GM23338 (cell line): Measurements from ENCODE around the gene WSCD2. TPM values are rescaled to one million over a fixed set of nuclear protein-coding genes. Genes with fewer than 3 reads are reported as not detected.

Experiments used
- ATAC-seq: fragments of 200-7000 bp; cut with Tn5 transposase; 3 replicates; pipeline ENCODE4 v1.9.1; 2020
- DNase-seq: peaks from one replicate; pipeline ENCODE4 v3.0.0-alpha.2; 2015; ENCODE audit warnings: low spot score
- H2AFZ ChIP-seq: fragments of 200-600 bp; sonication (generic); 2 replicates; pipeline ENCODE4 v1.8.0; 2016; ENCODE audit warnings: antibody characterized with exemption, mild to moderate bottlenecking, moderate library complexity
- H3F3A ChIP-seq: fragments of 200-600 bp; sonication (generic); replicated peaks from 2 replicates; pipeline ENCODE4 v1.8.0; 2017; ENCODE audit warnings: antibody characterized with exemption, mixed run types, low read depth
- H3K27ac ChIP-seq: fragments of 200-600 bp; sonication (generic); 2 replicates; pipeline ENCODE4 v1.6.1; 2016; ENCODE audit warnings: low read depth
- H3K27me3 ChIP-seq: fragments of 200-600 bp; sonication (generic); 2 replicates; pipeline ENCODE4 v1.8.0; 2016; ENCODE audit warnings: mild to moderate bottlenecking, mixed run types, moderate library complexity; ENCODE audit not compliant: insufficient read depth
- H3K36me3 ChIP-seq: fragments of 200-600 bp; sonication (generic); 2 replicates; pipeline ENCODE4 v1.8.0; 2016; ENCODE audit warnings: mild to moderate bottlenecking; ENCODE audit not compliant: insufficient read depth
- H3K4me1 ChIP-seq: fragments of 200-600 bp; sonication (generic); 2 replicates; pipeline ENCODE4 v1.8.0; 2016; ENCODE audit warnings: mild to moderate bottlenecking, moderate library complexity; ENCODE audit not compliant: insufficient read depth
- H3K4me2 ChIP-seq: fragments of 200-600 bp; sonication (generic); 2 replicates; pipeline ENCODE4 v1.7.1; 2017; ENCODE audit warnings: mixed run types
- H3K4me3 ChIP-seq: fragments of 200-600 bp; sonication (generic); 2 replicates; pipeline ENCODE4 v1.6.1; 2016; ENCODE audit warnings: mixed run types
- H3K79me2 ChIP-seq: fragments of 200-600 bp; sonication (generic); replicated peaks from 2 replicates; pipeline ENCODE4 v1.8.0; 2017; ENCODE audit warnings: mild to moderate bottlenecking; ENCODE audit not compliant: insufficient read depth
- H3K9me2 ChIP-seq: fragments of 200-600 bp; sonication (generic); 2 replicates; pipeline ENCODE4 v1.8.0; 2017; ENCODE audit not compliant: insufficient read depth
- H4K20me1 ChIP-seq: fragments of 200-600 bp; sonication (generic); replicated peaks from 2 replicates; pipeline ENCODE4 v1.8.0; 2017; ENCODE audit warnings: mild to moderate bottlenecking; ENCODE audit not compliant: insufficient read depth
- H3K27ac Mint-ChIP-seq: 2 replicates; pipeline ENCODE4 v1.8.0; 2020; ENCODE audit warnings: inconsistent platforms, mild to moderate bottlenecking, moderate library complexity, mixed read lengths
- H3K27me3 Mint-ChIP-seq: 3 replicates; pipeline ENCODE4 v1.8.0; 2022; ENCODE audit warnings: low read depth, mild to moderate bottlenecking, moderate library complexity, mixed read lengths, inconsistent platforms; ENCODE audit not compliant: insufficient read depth, poor library complexity
- H3K36me3 Mint-ChIP-seq: 3 replicates; pipeline ENCODE4 v1.8.0; 2021; ENCODE audit warnings: low read depth, mild to moderate bottlenecking, inconsistent platforms, moderate library complexity, mixed read lengths
- H3K4me1 Mint-ChIP-seq: 3 replicates; pipeline ENCODE4 v1.8.0; 2020; ENCODE audit warnings: mild to moderate bottlenecking, inconsistent platforms, mixed read lengths
- H3K4me3 Mint-ChIP-seq: 3 replicates; pipeline ENCODE4 v1.8.0; 2021; ENCODE audit warnings: moderate library complexity, mild to moderate bottlenecking, inconsistent platforms, mixed read lengths
- H3K9me3 Mint-ChIP-seq: 3 replicates; pipeline ENCODE4 v1.8.0; 2020; ENCODE audit warnings: moderate library complexity, mild to moderate bottlenecking, inconsistent platforms, mixed read lengths
- CREB1 ChIP-seq: fragments of 250-450 bp; sonication (Bioruptor Pico); IDR thresholded peaks from 2 replicates; pipeline ENCODE4 v1.5.0; 2020; ENCODE audit warnings: low read depth, mild to moderate bottlenecking, moderate library complexity
- EZH2 ChIP-seq: fragments of 200-600 bp; sonication (generic); IDR thresholded peaks from one replicate; pipeline ENCODE4 v1.8.0; 2017; ENCODE audit warnings: antibody characterized with exemption, mild to moderate bottlenecking, low read depth; ENCODE audit not compliant: unreplicated experiment
- EZH2phosphoT487 ChIP-seq: fragments of 200-600 bp; sonication (generic); IDR thresholded peaks from one replicate; pipeline ENCODE4 v1.8.1; 2018; ENCODE audit warnings: antibody characterized with exemption; ENCODE audit not compliant: unreplicated experiment
- JUNB ChIP-seq: IDR thresholded peaks from one replicate; pipeline ENCODE4 v1.6.1; 2016; ENCODE audit warnings: antibody characterized with exemption; ENCODE audit not compliant: unreplicated experiment
- NANOG ChIP-seq: IDR thresholded peaks from 2 replicates; pipeline ENCODE4 v1.6.1; 2016; ENCODE audit warnings: antibody characterized with exemption, borderline replicate concordance
- POLR2AphosphoS5 ChIP-seq: IDR thresholded peaks from 2 replicates; pipeline ENCODE4 v1.6.1; 2016; ENCODE audit warnings: antibody characterized with exemption, low read depth
- REST ChIP-seq: IDR thresholded peaks from one replicate; pipeline ENCODE4 v1.6.1; 2018; ENCODE audit warnings: antibody characterized with exemption; ENCODE audit not compliant: unreplicated experiment
- STAT1 ChIP-seq: IDR thresholded peaks from one replicate; pipeline ENCODE4 v1.6.1; 2016; ENCODE audit warnings: antibody characterized with exemption; ENCODE audit not compliant: unreplicated experiment
- ZNF114 ChIP-seq: fragments of 250-450 bp; sonication (Bioruptor Pico); IDR thresholded peaks from 2 replicates; pipeline ENCODE4 v1.5.0; 2020; ENCODE audit warnings: mild to moderate bottlenecking, moderate library complexity
- ZNF331 ChIP-seq: fragments of 250-450 bp; sonication (Bioruptor Pico); IDR thresholded peaks from 2 replicates; pipeline ENCODE4 v1.5.0; 2020; ENCODE audit warnings: low read depth, mild to moderate bottlenecking, moderate library complexity
- polyA plus RNA-seq: library from polyadenylated mRNA; unstranded; fragments of >200 nt; fragmentation: Nextera tagmentation; extraction: Ambion mirVana; gene quantifications from 2 replicates; pipeline ENCODE4 v1.2.1, GENCODE V29; 2016
- total RNA-seq: library from RNA; depleted of rRNA; stranded (reverse); fragments of >200 nt; shearing (Covaris generic); gene quantifications from 2 replicates; pipeline ENCODE4 v1.2.3, GENCODE V29; 2014
- TF ChIP-seq, protein P1 (sequence below): fragments of 250-450 bp; sonication (Bioruptor Pico); IDR thresholded peaks from 2 replicates; pipeline ENCODE4 v1.5.0; 2020; ENCODE audit warnings: mild to moderate bottlenecking, moderate library complexity
- TF ChIP-seq, protein P2 (sequence below), 2 experiments: fragments of 200-600 bp in 1 of 2; sonication (generic) in 1 of 2; conservative IDR thresholded peaks; 2 replicates each; pipeline versions ENCODE4 v1.5.1 to v1.6.1; 2016 to 2017; ENCODE audit warnings: antibody characterized with exemption in 2 of 2, low read depth in 2 of 2, mild to moderate bottlenecking in 2 of 2, moderate library complexity in 1 of 2
- TF ChIP-seq, protein P3 (sequence below): IDR thresholded peaks from 2 replicates; pipeline ENCODE4 v1.6.1; 2016; ENCODE audit warnings: antibody characterized with exemption

The WSCD2 gene
- total and polyA plus RNA-seq, 2 experiments from 2014 or later: 0.66 to 3.1 TPM

DNA sequence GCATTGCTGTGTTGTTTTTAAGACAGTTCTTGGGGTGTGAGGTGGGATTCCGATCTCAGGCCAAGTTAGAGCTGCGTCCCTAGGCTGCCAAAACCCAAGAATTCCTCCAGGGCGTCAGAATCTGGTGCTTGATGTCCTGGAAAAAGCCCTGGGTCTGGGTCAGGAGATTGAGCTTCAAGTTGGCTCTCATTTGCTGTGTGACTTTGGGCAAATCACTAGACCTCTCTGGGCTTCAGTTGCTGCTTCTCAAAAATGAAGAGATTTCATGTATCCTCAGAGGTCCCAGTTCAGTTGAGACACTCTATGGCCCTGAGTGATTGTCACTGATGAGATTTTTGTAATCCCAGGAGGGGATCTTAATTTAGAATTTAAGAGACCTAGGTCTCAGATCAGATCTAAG is 1.9 kb downstream of the WSCD2 start:
- H3F3A ChIP-seq: 0 out of 2 replicates have a peak, but pooled peaks cover 5% of the 10 kb centered on the region
- peaks cover 26% of the 10 kb centered on the region for H3K27me3 ChIP-seq
- no peaks in the 10 kb centered on the region for H3K9me2 ChIP-seq
- DNase-seq (no peak), ATAC-seq (no peak)
- peaks cover 14% of the 10 kb centered on the region for H3K27me3 Mint-ChIP-seq
- no peaks in the 10 kb centered on the region for H3K36me3 ChIP-seq
- H4K20me1 ChIP-seq: no peaks in the 10 kb centered on the region
- peaks cover 6% of the 10 kb centered on the region; the same call in 1 of the 2 replicates for H3K4me1 ChIP-seq
- H3K4me2 ChIP-seq: no peak overlapping the region
- H3K9me3 Mint-ChIP-seq: no peaks in the 10 kb centered on the region
- H3K4me3 Mint-ChIP-seq: no peak overlapping the region
- no peak overlapping the region for H2AFZ ChIP-seq
- TF ChIP-seq NANOG (no peak), EZH2phosphoT487 (no peak), POLR2AphosphoS5 (no peak), REST (no peak), STAT1 (no peak), EZH2 (no peak), JUNB (no peak), ZNF114 (CRISPR knock-in tag) (no peak), ZNF331 (CRISPR knock-in tag) (no peak), CREB1 (CRISPR knock-in tag) (no peak)
- TF ChIP-seq, protein P1, sequence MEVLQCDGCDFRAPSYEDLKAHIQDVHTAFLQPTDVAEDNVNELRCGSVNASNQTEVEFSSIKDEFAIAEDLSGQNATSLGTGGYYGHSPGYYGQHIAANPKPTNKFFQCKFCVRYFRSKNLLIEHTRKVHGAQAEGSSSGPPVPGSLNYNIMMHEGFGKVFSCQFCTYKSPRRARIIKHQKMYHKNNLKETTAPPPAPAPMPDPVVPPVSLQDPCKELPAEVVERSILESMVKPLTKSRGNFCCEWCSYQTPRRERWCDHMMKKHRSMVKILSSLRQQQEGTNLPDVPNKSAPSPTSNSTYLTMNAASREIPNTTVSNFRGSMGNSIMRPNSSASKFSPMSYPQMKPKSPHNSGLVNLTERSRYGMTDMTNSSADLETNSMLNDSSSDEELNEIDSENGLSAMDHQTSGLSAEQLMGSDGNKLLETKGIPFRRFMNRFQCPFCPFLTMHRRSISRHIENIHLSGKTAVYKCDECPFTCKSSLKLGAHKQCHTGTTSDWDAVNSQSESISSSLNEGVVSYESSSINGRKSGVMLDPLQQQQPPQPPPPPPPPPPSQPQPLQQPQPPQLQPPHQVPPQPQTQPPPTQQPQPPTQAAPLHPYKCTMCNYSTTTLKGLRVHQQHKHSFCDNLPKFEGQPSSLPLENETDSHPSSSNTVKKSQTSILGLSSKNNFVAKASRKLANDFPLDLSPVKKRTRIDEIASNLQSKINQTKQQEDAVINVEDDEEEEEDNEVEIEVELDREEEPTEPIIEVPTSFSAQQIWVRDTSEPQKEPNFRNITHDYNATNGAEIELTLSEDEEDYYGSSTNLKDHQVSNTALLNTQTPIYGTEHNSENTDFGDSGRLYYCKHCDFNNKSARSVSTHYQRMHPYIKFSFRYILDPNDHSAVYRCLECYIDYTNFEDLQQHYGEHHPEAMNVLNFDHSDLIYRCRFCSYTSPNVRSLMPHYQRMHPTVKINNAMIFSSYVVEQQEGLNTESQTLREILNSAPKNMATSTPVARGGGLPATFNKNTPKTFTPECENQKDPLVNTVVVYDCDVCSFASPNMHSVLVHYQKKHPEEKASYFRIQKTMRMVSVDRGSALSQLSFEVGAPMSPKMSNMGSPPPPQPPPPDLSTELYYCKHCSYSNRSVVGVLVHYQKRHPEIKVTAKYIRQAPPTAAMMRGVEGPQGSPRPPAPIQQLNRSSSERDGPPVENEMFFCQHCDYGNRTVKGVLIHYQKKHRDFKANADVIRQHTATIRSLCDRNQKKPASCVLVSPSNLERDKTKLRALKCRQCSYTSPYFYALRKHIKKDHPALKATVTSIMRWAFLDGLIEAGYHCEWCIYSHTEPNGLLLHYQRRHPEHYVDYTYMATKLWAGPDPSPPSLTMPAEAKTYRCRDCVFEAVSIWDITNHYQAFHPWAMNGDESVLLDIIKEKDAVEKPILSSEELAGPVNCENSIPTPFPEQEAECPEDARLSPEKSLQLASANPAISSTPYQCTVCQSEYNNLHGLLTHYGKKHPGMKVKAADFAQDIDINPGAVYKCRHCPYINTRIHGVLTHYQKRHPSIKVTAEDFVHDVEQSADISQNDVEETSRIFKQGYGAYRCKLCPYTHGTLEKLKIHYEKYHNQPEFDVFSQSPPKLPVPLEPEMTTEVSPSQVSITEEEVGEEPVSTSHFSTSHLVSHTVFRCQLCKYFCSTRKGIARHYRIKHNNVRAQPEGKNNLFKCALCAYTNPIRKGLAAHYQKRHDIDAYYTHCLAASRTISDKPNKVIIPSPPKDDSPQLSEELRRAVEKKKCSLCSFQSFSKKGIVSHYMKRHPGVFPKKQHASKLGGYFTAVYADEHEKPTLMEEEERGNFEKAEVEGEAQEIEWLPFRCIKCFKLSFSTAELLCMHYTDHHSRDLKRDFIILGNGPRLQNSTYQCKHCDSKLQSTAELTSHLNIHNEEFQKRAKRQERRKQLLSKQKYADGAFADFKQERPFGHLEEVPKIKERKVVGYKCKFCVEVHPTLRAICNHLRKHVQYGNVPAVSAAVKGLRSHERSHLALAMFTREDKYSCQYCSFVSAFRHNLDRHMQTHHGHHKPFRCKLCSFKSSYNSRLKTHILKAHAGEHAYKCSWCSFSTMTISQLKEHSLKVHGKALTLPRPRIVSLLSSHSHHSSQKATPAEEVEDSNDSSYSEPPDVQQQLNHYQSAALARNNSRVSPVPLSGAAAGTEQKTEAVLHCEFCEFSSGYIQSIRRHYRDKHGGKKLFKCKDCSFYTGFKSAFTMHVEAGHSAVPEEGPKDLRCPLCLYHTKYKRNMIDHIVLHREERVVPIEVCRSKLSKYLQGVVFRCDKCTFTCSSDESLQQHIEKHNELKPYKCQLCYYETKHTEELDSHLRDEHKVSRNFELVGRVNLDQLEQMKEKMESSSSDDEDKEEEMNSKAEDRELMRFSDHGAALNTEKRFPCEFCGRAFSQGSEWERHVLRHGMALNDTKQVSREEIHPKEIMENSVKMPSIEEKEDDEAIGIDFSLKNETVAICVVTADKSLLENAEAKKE (CRISPR knock-in tag): no peak
- TF ChIP-seq, protein P2, sequence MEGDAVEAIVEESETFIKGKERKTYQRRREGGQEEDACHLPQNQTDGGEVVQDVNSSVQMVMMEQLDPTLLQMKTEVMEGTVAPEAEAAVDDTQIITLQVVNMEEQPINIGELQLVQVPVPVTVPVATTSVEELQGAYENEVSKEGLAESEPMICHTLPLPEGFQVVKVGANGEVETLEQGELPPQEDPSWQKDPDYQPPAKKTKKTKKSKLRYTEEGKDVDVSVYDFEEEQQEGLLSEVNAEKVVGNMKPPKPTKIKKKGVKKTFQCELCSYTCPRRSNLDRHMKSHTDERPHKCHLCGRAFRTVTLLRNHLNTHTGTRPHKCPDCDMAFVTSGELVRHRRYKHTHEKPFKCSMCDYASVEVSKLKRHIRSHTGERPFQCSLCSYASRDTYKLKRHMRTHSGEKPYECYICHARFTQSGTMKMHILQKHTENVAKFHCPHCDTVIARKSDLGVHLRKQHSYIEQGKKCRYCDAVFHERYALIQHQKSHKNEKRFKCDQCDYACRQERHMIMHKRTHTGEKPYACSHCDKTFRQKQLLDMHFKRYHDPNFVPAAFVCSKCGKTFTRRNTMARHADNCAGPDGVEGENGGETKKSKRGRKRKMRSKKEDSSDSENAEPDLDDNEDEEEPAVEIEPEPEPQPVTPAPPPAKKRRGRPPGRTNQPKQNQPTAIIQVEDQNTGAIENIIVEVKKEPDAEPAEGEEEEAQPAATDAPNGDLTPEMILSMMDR (conservative IDR thresholded peaks at IDR 0.05; ENCODE audit: low read depth in 2 of 2): no peak
- TF ChIP-seq, protein P3, sequence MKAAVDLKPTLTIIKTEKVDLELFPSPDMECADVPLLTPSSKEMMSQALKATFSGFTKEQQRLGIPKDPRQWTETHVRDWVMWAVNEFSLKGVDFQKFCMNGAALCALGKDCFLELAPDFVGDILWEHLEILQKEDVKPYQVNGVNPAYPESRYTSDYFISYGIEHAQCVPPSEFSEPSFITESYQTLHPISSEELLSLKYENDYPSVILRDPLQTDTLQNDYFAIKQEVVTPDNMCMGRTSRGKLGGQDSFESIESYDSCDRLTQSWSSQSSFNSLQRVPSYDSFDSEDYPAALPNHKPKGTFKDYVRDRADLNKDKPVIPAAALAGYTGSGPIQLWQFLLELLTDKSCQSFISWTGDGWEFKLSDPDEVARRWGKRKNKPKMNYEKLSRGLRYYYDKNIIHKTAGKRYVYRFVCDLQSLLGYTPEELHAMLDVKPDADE: no peak
- H3K27ac ChIP-seq: no peak overlapping the region
- no peak overlapping the region for H3K27ac Mint-ChIP-seq
- H3K4me1 Mint-ChIP-seq: peaks cover 16% of the 10 kb centered on the region
- no peaks in the 10 kb centered on the region for H3K36me3 Mint-ChIP-seq
- H3K79me2 ChIP-seq: no peaks in the 10 kb centered on the region
- H3K4me3 ChIP-seq: no peak overlapping the region
